ENCODE results near the gene TRIM71. TPM values are rescaled to one million over a fixed set of nuclear protein-coding genes. Genes with fewer than 3 reads are reported as not detected.
A peak's percentile ranks its signal among the peaks of the same experiment; 100 is the strongest.

The TRIM71 gene
- total RNA-seq, 1 experiment from 2014 or later: 376 TPM

DNA sequence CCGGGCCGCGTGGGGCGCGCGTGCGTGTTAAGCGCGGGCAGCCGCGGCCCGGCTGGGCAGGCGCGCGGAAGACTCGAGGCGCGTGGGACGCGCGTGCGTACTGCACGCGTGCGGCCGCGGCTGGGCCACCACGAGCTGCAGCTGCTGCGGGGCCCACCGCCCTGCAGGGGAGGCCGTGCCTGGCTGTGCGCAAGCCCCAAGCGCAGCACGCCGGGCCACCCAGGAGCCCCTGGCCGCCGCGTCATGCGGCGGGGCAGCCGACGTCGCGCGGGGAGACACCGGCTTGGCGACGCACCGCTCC, 590 bp upstream of the TRIM71 start:
- Mint-ChIP-seq H3K9me3 (peaks cover 10 to 17% of the 10 kb centered on the region in 2 experiments; a peak in 4 of 5 replicates), H3K27ac (peak overlapping the region; percentile 98 to 100 (median 99); a peak in 6 of 7 replicates), H3K27me3 (ENCODE audit: low read depth) (peaks cover 3% of the 10 kb centered on the region; the same call in 1 of the 2 replicates), H3K4me3 (peak overlapping the region; percentile 96 to 100), H3K4me1 (peaks cover 44 to 45% of the 10 kb centered on the region in 2 experiments), H3K36me3 (ENCODE audit: insufficient read depth in 1 of 3, low read depth in 3 of 3) (peaks cover 43 to 47% (median 46%) of the 10 kb centered on the region in 3 experiments)
- no peak overlapping the region for H3T11ph ChIP-seq (ENCODE audit: low read length)
- peak overlapping the region; percentile 72 for H3K18ac ChIP-seq (ENCODE audit: insufficient read length, low read depth, low read length)
- no peak overlapping the region for H2AK5ac ChIP-seq (ENCODE audit: insufficient read length, low read length)
- H4K20me1 ChIP-seq (ENCODE audit: control insufficient read depth, insufficient read depth, insufficient read length): no peaks in the 10 kb centered on the region
- TF ChIP-seq, protein P1, sequence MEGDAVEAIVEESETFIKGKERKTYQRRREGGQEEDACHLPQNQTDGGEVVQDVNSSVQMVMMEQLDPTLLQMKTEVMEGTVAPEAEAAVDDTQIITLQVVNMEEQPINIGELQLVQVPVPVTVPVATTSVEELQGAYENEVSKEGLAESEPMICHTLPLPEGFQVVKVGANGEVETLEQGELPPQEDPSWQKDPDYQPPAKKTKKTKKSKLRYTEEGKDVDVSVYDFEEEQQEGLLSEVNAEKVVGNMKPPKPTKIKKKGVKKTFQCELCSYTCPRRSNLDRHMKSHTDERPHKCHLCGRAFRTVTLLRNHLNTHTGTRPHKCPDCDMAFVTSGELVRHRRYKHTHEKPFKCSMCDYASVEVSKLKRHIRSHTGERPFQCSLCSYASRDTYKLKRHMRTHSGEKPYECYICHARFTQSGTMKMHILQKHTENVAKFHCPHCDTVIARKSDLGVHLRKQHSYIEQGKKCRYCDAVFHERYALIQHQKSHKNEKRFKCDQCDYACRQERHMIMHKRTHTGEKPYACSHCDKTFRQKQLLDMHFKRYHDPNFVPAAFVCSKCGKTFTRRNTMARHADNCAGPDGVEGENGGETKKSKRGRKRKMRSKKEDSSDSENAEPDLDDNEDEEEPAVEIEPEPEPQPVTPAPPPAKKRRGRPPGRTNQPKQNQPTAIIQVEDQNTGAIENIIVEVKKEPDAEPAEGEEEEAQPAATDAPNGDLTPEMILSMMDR (conservative IDR thresholded peaks at IDR 0.05): no peak
- H2BK120ac ChIP-seq (ENCODE audit: low read depth, low read length, poor library complexity, severe bottlenecking): no peak overlapping the region
- H3K9me3 ChIP-seq (ENCODE audit: control insufficient read depth, low read depth, low read length): no peaks in the 10 kb centered on the region
- no peaks in the 10 kb centered on the region for H3K79me1 ChIP-seq (ENCODE audit: insufficient read depth, low read depth, low read length, poor library complexity, severe bottlenecking)
- H3K23ac ChIP-seq (ENCODE audit: insufficient read length, low read depth, low read length): no peak overlapping the region
- H3K9ac ChIP-seq (ENCODE audit: extremely low read depth, insufficient read length, low read length): peak overlapping the region; percentile 94
- H3K4me2 ChIP-seq (ENCODE audit: insufficient read depth, insufficient read length, low read length): peak overlapping the region; percentile 93
- peaks cover 24% of the 10 kb centered on the region for H3K23me2 ChIP-seq (ENCODE audit: insufficient read length, low read depth, low read length, poor library complexity, severe bottlenecking)
- H3K27ac ChIP-seq (ENCODE audit: insufficient read length, low read depth, low read length): peak overlapping the region; percentile 18
- peak overlapping the region; percentile 91; the same call in 1 of the 2 replicates for H3K14ac ChIP-seq (ENCODE audit: insufficient read depth, low read length)
- peaks cover 60% of the 10 kb centered on the region for H3K79me2 ChIP-seq (ENCODE audit: insufficient read depth, low read length)
- H3K4me1 ChIP-seq (ENCODE audit: insufficient read depth, low read length): peaks cover 9% of the 10 kb centered on the region; the same call in 1 of the 2 replicates
- no peak overlapping the region for H2BK15ac ChIP-seq (ENCODE audit: low read depth, low read length)
- no peaks in the 10 kb centered on the region for H3K27me3 ChIP-seq (ENCODE audit: insufficient read depth, low read length)
- H2BK5ac ChIP-seq (ENCODE audit: insufficient read length, low read length): no peak overlapping the region
- no peak overlapping the region for H3K56ac ChIP-seq (ENCODE audit: insufficient read length, low read depth, low read length)
- H4K5ac ChIP-seq (ENCODE audit: insufficient read length, low read depth, low read length): no peak overlapping the region
- no peak overlapping the region for H2BK20ac ChIP-seq (ENCODE audit: low read depth, low read length, poor library complexity, severe bottlenecking)
- no peak for DNase-seq
- no peak overlapping the region for H2BK12ac ChIP-seq (ENCODE audit: insufficient read length, low read depth, low read length)
- no peak overlapping the region for H3K4ac ChIP-seq (ENCODE audit: low read depth, low read length)
- H4K8ac ChIP-seq (replicated peaks; ENCODE audit: insufficient read length, low read depth, low read length): no peak overlapping the region
- no peak overlapping the region for H2AFZ ChIP-seq (ENCODE audit: low read length)
- no peak overlapping the region for H4K91ac ChIP-seq (ENCODE audit: insufficient read length, low read depth, low read length)
- no CpG with 5 or more reads among the region's 49 CpGs for WGBS (ENCODE audit: extremely low coverage, insufficient read length, low lambda C conversion rate)
